KMS-11 (cell line): ENCODE results near the gene TMEM184C.

ENCODE experiments used
- H2AFZ ChIP-seq: fragments of 200-600 bp; sonication (generic); 2 replicates; pipeline ENCODE4 v1.6.1; 2016; ENCODE audit warnings: antibody characterized with exemption, mixed run types, low read depth
- H3K27ac ChIP-seq: fragments of 200-600 bp; sonication (generic); 2 replicates; pipeline ENCODE4 v1.6.1; 2016; ENCODE audit warnings: mild to moderate bottlenecking, mixed run types
- H3K27me3 ChIP-seq: fragments of 200-600 bp; sonication (generic); 2 replicates; pipeline ENCODE4 v1.6.1; 2017; ENCODE audit warnings: mild to moderate bottlenecking, low read depth, mixed run types, moderate library complexity; ENCODE audit not compliant: insufficient read depth
- H3K36me3 ChIP-seq: fragments of 200-600 bp; sonication (generic); 2 replicates; pipeline ENCODE4 v1.6.1; 2017; ENCODE audit warnings: mild to moderate bottlenecking, mixed run types; ENCODE audit not compliant: insufficient read depth
- H3K4me1 ChIP-seq: fragments of 200-600 bp; sonication (generic); 2 replicates; pipeline ENCODE4 v1.6.1; 2016; ENCODE audit warnings: mild to moderate bottlenecking, low read depth, mixed run types; ENCODE audit not compliant: poor library complexity, severe bottlenecking
- H3K4me2 ChIP-seq: fragments of 200-600 bp; sonication (generic); 2 replicates; pipeline ENCODE4 v1.7.0; 2016; ENCODE audit warnings: mild to moderate bottlenecking, mixed run types
- H3K4me3 ChIP-seq: fragments of 200-600 bp; sonication (generic); IDR thresholded peaks from 2 replicates; pipeline ENCODE4 v1.6.1; 2017; ENCODE audit warnings: low read depth, low read length, mixed read lengths; ENCODE audit not compliant: insufficient read depth
- H3K79me2 ChIP-seq: fragments of 200-600 bp; sonication (generic); 2 replicates; pipeline ENCODE4 v1.6.1; 2016; ENCODE audit warnings: low read depth, mixed run types; ENCODE audit not compliant: insufficient read depth
- H3K9ac ChIP-seq: fragments of 200-600 bp; sonication (generic); 2 replicates; pipeline ENCODE4 v1.6.1; 2016; ENCODE audit warnings: mild to moderate bottlenecking, mixed run types
- H4K20me1 ChIP-seq: fragments of 200-600 bp; sonication (generic); 2 replicates; pipeline ENCODE4 v1.6.1; 2016; ENCODE audit warnings: mild to moderate bottlenecking, mixed run types; ENCODE audit not compliant: insufficient read depth
- TF ChIP-seq, protein P1 (sequence below): fragments of 200-600 bp; sonication (generic); conservative IDR thresholded peaks from 2 replicates; pipeline ENCODE4 v1.6.1; 2017; ENCODE audit warnings: low read depth, mild to moderate bottlenecking, antibody characterized with exemption, low read length, moderate library complexity, mixed read lengths

Gene TMEM184C

DNA sequence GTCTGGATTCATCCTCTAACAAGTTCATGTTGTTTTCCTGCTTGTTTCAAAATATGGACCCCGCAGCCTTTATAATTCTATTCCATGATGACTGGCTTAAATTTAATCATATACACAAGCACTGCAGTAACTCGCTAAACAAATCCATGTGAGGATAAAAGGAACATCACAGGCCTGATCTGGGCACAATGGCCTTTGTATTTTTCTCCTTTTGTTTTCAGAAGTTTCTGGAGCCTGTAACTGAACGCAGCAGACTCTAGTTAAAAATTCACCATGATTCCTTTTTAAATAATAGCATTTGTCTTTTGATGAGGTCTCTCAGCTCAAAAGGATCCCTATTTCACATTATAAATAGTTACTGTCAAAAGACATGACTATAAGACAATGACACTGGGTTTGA, 30.2 kb upstream of the TMEM184C start:
- Histone ChIP-seq H3K4me1 (peaks cover 22% of the 10 kb centered on the region), H3K36me3 (no peaks in the 10 kb centered on the region), H2AFZ (no peak overlapping the region), H3K27me3 (no peaks in the 10 kb centered on the region), H3K27ac (no peak overlapping the region), H3K9ac (no peak overlapping the region), H4K20me1 (no peaks in the 10 kb centered on the region), H3K4me2 (peak overlapping the region; percentile 39; the same call in 1 of the 2 replicates), H3K79me2 (no peaks in the 10 kb centered on the region), H3K4me3 (no peak overlapping the region)
- TF ChIP-seq, protein P1, sequence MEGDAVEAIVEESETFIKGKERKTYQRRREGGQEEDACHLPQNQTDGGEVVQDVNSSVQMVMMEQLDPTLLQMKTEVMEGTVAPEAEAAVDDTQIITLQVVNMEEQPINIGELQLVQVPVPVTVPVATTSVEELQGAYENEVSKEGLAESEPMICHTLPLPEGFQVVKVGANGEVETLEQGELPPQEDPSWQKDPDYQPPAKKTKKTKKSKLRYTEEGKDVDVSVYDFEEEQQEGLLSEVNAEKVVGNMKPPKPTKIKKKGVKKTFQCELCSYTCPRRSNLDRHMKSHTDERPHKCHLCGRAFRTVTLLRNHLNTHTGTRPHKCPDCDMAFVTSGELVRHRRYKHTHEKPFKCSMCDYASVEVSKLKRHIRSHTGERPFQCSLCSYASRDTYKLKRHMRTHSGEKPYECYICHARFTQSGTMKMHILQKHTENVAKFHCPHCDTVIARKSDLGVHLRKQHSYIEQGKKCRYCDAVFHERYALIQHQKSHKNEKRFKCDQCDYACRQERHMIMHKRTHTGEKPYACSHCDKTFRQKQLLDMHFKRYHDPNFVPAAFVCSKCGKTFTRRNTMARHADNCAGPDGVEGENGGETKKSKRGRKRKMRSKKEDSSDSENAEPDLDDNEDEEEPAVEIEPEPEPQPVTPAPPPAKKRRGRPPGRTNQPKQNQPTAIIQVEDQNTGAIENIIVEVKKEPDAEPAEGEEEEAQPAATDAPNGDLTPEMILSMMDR: no peak

DNA sequence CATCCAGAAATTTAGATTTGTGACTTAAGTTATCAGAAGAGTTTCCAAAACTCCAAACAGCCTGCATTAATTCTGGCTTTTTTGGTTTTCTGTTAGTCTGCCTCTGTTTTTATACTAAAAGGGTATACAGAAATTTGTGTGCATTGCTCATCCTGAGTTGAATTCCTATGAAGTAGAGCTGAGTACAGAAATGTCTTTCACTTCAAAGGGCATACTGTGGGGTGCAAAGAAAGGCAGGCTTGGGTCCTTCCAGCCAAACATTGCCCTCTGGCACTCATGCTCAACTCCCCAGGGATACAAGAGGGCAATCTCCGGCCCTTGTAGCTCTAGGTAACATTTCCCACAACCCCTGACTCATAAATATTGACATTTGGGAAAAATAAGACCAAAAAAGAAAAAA, 27.6 kb upstream of the TMEM184C start:
- Histone ChIP-seq H3K27me3 (no peaks in the 10 kb centered on the region), H3K36me3 (no peaks in the 10 kb centered on the region), H4K20me1 (no peaks in the 10 kb centered on the region), H2AFZ (no peak overlapping the region), H3K4me1 (peaks cover 22% of the 10 kb centered on the region), H3K4me3 (no peak overlapping the region), H3K27ac (no peak overlapping the region), H3K9ac (no peak overlapping the region), H3K4me2 (no peak overlapping the region), H3K79me2 (no peaks in the 10 kb centered on the region)
- TF ChIP-seq, protein P1: no peak

DNA sequence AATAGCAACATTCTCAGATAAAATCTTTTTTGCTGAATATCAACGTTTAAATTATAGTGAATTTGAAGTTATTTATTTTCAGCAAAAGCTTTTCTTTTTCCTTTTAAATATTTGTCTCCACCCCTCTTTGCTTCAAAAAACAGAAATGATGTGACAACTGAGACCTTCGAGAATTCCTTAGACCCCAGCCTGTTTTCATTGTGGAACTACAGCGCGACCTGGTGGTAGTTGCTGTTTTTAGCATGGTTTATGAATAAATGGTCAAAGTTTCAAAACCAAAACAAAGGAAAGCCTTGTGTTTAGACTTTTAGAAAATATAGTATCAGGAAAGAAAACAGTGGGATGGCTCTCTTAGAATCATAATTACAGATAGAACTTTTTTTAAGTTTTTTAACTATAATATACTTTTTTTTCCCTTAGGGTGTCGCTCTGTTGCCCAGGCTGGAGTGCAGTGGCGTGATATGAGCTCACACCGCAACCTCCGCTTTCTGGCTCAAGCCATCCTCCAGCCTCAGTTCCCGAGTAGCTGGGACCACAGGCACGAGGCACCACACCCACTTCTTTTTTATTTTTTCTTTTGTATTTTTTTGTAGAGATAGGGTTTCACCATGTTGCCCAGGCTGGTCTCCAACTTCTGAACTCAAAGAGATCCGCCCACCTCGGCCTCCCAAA, 26.8 kb upstream of the TMEM184C start:
- H2AFZ ChIP-seq: no peak overlapping the region

DNA sequence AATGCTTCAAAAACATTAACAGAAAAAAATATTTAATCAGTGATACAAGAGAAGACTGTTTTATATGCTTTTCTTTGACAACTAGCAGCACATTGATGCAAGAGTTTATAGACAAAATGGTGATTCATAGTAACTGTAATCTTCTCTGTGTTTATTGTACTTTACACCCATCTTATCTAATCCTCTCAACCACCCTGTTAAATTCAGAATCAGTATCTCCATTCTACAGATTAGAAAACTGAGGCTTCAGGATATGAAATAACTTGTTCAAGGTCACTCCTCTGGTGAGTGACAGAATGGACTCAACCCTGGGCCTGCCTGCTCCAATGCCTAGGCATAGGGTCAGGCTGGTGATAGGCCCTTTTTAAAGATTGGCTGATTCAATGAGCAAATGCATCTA, 26.1 kb upstream of the TMEM184C start:
- no peak overlapping the region for H3K4me2 ChIP-seq
- TF ChIP-seq, protein P1: no peak
- no peaks in the 10 kb centered on the region for H3K79me2 ChIP-seq
- no peak overlapping the region for H3K4me3 ChIP-seq
- no peak overlapping the region for H3K9ac ChIP-seq
- H3K27ac ChIP-seq: no peak overlapping the region
- peaks cover 18% of the 10 kb centered on the region for H3K4me1 ChIP-seq
- no peaks in the 10 kb centered on the region for H3K27me3 ChIP-seq
- no peaks in the 10 kb centered on the region for H4K20me1 ChIP-seq
- no peaks in the 10 kb centered on the region for H3K36me3 ChIP-seq
- no peak overlapping the region for H2AFZ ChIP-seq

More for the DNA sequence above, 26.8 kb upstream of the TMEM184C start:
- no peak overlapping the region for H3K4me2 ChIP-seq
- H3K27ac ChIP-seq: no peak overlapping the region
- H3K36me3 ChIP-seq: no peaks in the 10 kb centered on the region
- no peaks in the 10 kb centered on the region for H3K79me2 ChIP-seq
- no peaks in the 10 kb centered on the region for H3K27me3 ChIP-seq
- peaks cover 22% of the 10 kb centered on the region for H3K4me1 ChIP-seq
- H4K20me1 ChIP-seq: no peaks in the 10 kb centered on the region
- TF ChIP-seq, protein P1: peak; percentile 97
- no peak overlapping the region for H3K4me3 ChIP-seq
- no peak overlapping the region for H3K9ac ChIP-seq
